Astrocyte (in vitro differentiated cells and primary cell): Measurements from ENCODE around the gene CASK.

Experiments used
- EZH2 ChIP-seq: IDR thresholded peaks from 2 replicates; pipeline ENCODE4 v1.6.1; 2012; ENCODE audit warnings: mild to moderate bottlenecking, low read length, inconsistent platforms; ENCODE audit not compliant: insufficient read depth
- TF ChIP-seq, protein P1 (sequence below): IDR thresholded peaks from 2 replicates; pipeline ENCODE4 v1.5.1; 2011; ENCODE audit warnings: low read depth, mild to moderate bottlenecking, inconsistent platforms, low read length, moderate library complexity; ENCODE audit not compliant: insufficient read depth

DNA sequence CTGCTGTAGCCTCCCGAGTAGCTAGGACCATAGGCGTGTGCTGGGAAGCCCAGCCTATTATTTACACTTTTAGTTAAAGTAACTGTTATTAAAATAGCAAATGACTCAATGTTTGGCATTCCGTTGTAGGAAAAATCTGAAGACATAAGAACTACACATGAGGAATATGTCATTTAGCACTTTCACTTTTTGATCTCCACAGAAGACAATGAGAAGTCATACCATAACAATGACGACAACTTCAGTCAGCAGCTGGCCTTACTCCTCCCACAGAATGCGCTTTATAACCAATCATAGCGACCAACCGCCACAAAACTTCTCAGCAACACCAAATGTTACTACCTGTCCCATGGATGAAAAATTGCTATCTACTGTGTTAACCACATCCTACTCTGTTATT is 227.9 kb downstream of the CASK start:
- TF ChIP-seq, protein P1, sequence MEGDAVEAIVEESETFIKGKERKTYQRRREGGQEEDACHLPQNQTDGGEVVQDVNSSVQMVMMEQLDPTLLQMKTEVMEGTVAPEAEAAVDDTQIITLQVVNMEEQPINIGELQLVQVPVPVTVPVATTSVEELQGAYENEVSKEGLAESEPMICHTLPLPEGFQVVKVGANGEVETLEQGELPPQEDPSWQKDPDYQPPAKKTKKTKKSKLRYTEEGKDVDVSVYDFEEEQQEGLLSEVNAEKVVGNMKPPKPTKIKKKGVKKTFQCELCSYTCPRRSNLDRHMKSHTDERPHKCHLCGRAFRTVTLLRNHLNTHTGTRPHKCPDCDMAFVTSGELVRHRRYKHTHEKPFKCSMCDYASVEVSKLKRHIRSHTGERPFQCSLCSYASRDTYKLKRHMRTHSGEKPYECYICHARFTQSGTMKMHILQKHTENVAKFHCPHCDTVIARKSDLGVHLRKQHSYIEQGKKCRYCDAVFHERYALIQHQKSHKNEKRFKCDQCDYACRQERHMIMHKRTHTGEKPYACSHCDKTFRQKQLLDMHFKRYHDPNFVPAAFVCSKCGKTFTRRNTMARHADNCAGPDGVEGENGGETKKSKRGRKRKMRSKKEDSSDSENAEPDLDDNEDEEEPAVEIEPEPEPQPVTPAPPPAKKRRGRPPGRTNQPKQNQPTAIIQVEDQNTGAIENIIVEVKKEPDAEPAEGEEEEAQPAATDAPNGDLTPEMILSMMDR = no peak
- TF ChIP-seq EZH2 = no peak
